Astrocyte of the cerebellum (primary cell): ENCODE results near the gene KRT84.
"Not testable (repeated sequence)": the region's sequence is repeated elsewhere in the genome, so short reads cannot be mapped to it uniquely, and the experiment has no call there.

ENCODE experiments used
- DNase-seq: peaks from one replicate; pipeline ENCODE4 v3.0.0-alpha.2; 2011; ENCODE audit warnings: low read depth
- H3K4me3 ChIP-seq: 2 replicates; pipeline ENCODE4 v1.5.1; 2011; ENCODE audit warnings: mild to moderate bottlenecking, low read depth, low read length, moderate library complexity
- CTCF ChIP-seq: IDR thresholded peaks from 2 replicates; pipeline ENCODE4 v1.5.1; 2012; ENCODE audit warnings: low read length, low read depth, moderate library complexity, mild to moderate bottlenecking; ENCODE audit errors: missing control alignments
- in situ Hi-C: cut with HindIII; loops from 2 replicates; pipeline ENCODE4 v1.10.0; 2017; ENCODE audit warnings: low sequenced_read_pairs

KRT84 gene

GRCh38 chr12:52413202-52413601 is 27.8 kb upstream of the KRT84 start:
- TF ChIP-seq CTCF, result no peak
- no peak for DNase-seq
- in situ Hi-C loops, result no loop called here

GRCh38 chr12:52411815-52412214 is 26.4 kb upstream of the KRT84 start:
- TF ChIP-seq CTCF, result no peak

More at GRCh38 chr12:52413202-52413601, 27.8 kb upstream of the KRT84 start:
- no peak overlapping the region for H3K4me3 ChIP-seq

GRCh38 chr12:52410589-52411248 is 25.3 kb upstream of the KRT84 start:
- DNase-seq, H3K4me3 ChIP-seq, in situ Hi-C loops: not testable (repeated sequence)

More at GRCh38 chr12:52411815-52412214, 26.4 kb upstream of the KRT84 start:
- DNase-seq, result no peak
- no peak overlapping the region for H3K4me3 ChIP-seq
- in situ Hi-C loops, result no loop called here

GRCh38 chr12:52407918-52408317 is 22.5 kb upstream of the KRT84 start:
- no peak for DNase-seq
- in situ Hi-C loops, result no loop called here
- H3K4me3 ChIP-seq, result no peak overlapping the region
- TF ChIP-seq CTCF, result no peak

GRCh38 chr12:52405922-52406385 is 20.5 kb upstream of the KRT84 start, which contains the start of gene KRT82:
Gene KRT82, minus strand, starts transcription at chr12:52406335. Its CDS starts 58 bp downstream, at chr12:52406277.
- no peak within 1 kb of the TSS for H3K4me3 ChIP-seq
- no peak for DNase-seq
- in situ Hi-C loops, result no loop called here
- no peak for TF ChIP-seq CTCF

GRCh38 chr12:52404951-52405350 is 19.5 kb upstream of the KRT84 start:
- in situ Hi-C loops, result no loop called here
- DNase-seq, result no peak
- no peak overlapping the region for H3K4me3 ChIP-seq
- TF ChIP-seq CTCF, result no peak

GRCh38 chr12:52403561-52403960 is 18.1 kb upstream of the KRT84 start:
- no peak for TF ChIP-seq CTCF
- DNase-seq, result no peak

More at GRCh38 chr12:52403561-52403960, 18.1 kb upstream of the KRT84 start:
- no peak overlapping the region for H3K4me3 ChIP-seq
- in situ Hi-C loops, result no loop called here
